GM18907 (cell line): ENCODE results near the gene MSRB1.
"Not testable (repeated sequence)": the region's sequence is repeated elsewhere in the genome, so short reads cannot be mapped to it uniquely, and the experiment has no call there.

Experiments
- ATAC-seq: cut with Tn5 transposase; IDR thresholded peaks from one replicate; pipeline ENCODE4 v1.9.1; 2021; ENCODE audit warnings: mild to moderate bottlenecking, moderate library complexity; ENCODE audit not compliant: unreplicated experiment

Gene MSRB1

DNA sequence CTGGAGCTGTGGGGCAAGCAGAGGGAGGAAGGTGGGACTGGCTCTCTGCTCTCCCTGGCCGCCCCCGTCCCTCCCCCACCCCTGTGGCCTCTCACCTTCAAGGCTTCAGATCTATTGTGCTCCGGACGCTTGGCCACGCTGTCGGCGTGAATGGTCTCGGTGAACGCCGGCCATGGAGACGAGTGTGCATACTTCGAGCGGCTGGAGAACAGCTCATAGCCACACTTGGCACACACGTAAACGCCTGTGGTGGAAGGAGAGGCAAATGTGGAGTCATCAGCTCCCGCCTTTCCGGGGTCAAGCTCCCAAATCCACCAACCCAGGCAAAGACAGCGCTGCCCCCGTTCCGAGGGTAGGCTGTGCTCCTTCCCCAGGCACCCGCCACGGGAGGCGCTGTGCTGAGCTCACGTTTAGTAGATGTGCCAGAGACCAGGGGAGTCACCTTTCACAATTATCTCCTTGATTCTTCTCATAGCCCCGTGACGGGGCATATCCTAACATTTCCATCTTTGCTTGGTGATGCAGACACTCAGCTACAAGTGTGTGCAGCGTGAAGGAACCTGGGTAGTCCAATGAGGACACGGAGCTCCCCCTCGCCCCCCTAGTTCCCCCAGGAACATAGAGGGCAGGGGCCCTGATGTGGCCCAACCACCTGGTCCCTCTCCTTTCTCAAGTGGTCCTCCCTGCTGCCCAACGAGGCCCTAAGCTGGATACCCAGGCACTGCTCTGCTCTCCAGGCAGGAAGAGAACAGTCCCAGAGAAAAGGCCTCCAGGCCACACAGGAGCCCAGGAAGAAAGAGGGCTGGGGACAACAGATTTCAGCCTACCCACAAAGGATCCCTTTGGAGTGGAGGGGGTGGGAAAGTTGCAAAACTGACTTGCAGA, 1.6 kb downstream of the MSRB1 start:
- ATAC-seq: no peak

- no peak for ATAC-seq
Observed at GRCh38 chr16:1940273-1941161, 2.5 kb downstream of the MSRB1 start.

GRCh38 chr16:1939833-1940232, 3.2 kb downstream of the MSRB1 start:
- not testable (repeated sequence) for ATAC-seq

DNA sequence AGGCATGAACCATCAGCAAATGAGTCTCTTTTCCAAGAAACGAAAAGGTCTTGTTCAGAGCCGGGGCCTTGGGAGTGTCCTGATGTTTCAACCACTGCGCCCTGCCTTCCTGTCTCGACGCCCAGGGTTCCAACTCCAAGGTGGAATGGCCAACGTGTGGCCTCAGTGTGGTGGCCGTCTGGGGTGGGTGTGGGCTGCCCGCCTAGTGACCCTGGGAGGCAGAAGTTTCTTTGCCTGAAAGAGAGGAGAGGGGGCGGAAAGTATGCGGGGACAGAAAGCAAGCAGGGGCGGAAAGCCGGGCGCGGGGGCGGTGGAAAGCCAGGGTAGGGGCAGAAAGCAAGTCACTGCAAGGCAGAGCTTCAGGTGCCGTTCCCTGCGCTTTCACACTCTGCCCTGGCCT, 4.1 kb downstream of the MSRB1 start:
- ATAC-seq: no peak

DNA sequence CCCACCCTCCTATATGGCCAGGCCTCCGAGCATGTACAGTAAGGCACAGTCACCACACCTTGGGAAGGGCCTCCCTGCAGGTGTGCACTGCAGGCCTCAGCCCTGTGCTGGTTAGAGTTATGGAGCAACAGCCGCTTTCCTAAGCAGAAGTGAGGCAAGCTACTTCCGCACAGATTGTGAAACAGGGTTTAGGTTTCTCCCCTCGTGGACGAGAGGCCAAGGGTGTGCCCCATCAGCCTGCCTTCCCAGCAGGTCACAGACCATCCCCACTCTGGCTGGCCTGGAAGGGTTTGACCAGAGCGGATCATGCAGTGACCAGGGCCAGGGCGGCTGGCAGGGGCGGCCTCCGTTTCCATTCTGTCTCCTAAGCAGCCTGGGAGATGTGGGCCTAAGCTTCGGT, 4.7 kb downstream of the MSRB1 start:
- ATAC-seq: no peak

GRCh38 chr16:1936945-1937479, 6.0 kb downstream of the MSRB1 start:
- ATAC-seq: no peak

GRCh38 chr16:1933097-1933661, 9.8 kb downstream of the MSRB1 start:
- ATAC-seq: no peak

GRCh38 chr16:1932050-1933028, 10.7 kb downstream of the MSRB1 start:
- no peak for ATAC-seq

DNA sequence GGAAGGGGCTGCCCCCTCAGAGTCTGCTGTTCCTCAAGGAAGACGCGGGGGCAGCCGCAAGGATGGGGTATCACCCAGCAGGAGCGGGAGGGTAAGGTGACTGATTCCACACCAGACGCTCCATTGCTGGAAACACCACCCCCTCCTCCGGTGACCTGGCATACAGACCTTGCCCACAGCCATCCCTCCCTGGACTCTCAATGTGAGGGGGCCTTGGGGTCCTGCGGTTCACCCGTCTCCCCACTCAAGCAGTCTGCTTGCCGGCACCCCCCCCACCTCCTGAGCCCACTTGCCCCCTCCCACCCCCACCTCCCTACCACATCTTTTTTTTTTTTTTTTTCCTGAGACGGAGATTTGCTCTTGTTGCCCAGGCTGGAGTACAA, 12.7 kb downstream of the MSRB1 start:
- no peak for ATAC-seq

DNA sequence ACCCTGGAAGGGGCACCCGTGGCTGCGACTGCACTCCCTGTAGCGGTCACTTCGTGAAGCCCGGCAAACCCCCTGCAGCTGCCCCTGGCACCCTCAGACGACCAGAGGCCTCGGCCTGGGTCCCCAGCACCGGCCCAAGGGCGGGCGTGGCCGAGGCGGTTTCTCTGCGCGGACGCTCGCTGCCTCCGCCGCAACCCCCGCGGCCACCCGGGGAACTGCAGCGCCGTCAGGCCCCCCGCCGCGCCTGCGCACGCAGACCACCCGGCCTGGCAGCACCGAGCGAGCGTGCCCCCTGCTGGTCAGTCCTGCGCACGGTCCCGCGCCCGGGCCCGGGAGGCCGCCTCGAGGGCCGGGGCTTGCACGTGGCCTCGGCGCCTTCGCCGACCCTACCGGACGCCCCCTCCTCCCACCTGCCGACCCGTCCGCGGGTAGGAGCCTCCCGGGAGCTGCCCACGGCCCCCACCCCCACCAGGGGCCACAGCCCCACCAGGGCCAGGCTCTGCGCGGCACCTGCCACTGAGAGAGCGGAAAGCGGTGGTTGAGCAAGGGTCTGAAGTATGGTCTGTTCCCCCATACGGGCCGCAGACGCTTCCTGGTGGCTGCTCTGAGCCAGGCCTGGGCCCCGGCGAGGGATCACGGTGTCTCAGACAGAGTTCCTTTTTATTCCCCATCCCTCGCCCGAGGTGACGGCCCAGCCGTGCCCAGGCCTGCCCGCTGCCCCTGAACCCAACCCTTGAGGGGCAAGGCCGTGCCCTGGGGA, 13.2 kb downstream of the MSRB1 start:
- peak; percentile 80 for ATAC-seq

- ATAC-seq: peak; percentile 14
Observed at GRCh38 chr16:1929105-1929504, 13.9 kb downstream of the MSRB1 start.

DNA sequence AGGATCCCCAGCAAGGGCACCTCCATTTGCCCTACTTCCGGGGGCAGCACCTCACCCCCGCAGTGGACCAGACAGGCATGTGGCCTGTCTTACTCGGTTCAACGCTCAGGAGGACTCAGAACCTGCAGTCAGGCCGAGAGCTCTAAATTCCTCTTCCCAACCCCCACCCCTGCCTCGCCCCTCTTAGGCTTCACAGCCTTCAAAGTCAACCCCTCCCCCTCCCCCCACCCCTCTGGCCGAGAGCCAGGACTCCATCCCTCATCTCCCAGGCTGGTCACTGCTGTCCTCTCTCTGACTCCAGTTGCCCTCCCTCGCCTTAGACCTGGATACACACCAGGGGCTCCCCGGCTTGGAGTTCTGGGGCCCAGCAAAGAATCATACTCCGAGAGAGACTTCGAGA, 16.7 kb downstream of the MSRB1 start:
- ATAC-seq: no peak

- no peak for ATAC-seq
Observed at GRCh38 chr16:1924095-1924494, 18.9 kb downstream of the MSRB1 start.

DNA sequence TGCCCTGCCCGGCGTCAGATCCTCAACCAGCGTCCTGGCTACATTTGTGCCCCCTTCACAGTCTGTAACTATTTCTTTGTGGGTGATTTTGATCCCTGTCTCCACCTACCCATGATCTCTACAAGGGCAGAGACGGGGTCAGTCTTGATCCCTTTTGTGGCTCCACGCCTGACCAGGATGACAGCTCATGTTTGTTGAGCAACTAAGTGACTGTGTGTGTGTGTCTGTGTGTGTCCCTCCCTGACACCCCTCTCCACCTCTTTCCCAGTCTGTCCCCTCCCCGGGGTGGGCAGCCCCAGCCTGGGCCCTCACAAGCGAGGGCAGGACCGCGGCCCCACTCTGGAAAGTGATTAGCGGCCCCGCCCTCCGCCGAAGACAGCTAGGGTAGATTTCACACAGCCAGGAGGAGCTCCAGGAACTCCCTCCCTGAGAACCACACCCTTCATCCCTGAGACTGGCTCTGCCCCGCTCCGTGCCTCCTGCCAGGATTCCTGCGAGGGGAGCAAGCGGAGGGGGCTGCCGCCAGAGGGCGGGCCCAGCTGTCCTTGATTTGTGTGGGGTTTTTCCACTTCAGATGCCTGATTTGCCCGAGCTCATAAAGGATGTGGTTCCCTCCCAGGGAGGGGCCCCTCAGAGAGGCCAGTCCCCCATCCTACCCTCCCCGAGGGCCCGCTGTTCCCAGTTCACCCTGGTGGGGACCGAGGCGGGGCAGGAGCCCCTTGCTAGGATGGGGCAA, 19.5 kb downstream of the MSRB1 start:
- no peak for ATAC-seq

DNA sequence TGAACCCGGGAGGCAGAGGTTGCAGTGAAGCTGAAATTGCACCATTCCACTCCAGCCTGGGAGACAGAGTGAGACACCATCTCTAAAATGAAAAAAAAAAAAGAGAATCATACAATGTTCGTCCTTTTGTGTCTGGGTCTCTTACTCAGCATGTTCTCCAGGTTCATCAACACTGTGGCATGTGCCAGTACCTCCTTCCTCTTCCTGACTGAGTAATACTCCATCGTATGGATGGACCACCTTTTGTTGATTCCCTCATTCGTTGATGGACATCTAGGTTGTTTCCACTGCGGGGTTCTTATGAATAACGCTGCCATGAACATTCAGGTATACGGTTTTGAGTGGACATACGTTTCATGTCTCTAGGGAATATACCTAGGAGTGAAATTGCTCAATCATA, 20.6 kb downstream of the MSRB1 start:
- ATAC-seq: no peak

- ATAC-seq: no peak
Observed at GRCh38 chr16:1920727-1921171, 22.2 kb downstream of the MSRB1 start.

- ATAC-seq: not testable (repeated sequence)
Observed at GRCh38 chr16:1920122-1920521, 22.9 kb downstream of the MSRB1 start.

GRCh38 chr16:1919327-1919998, 23.5 kb downstream of the MSRB1 start:
- ATAC-seq: no peak
